ENCODE data around the gene FAM76B.

- TF ChIP-seq RAD21 (CRISPR knock-in tag; IDR thresholded peaks at IDR 0.05) (no peak), CTCF (CRISPR knock-in tag; IDR thresholded peaks at IDR 0.05) (no peak), TCF7L2 (IDR thresholded peaks at IDR 0.05; ENCODE audit: low read depth, low read length) (no peak), ZNF18 (CRISPR knock-in tag; IDR thresholded peaks at IDR 0.05; ENCODE audit: insufficient replicate concordance) (no peak), PREB (CRISPR knock-in tag; IDR thresholded peaks at IDR 0.05) (no peak), ZNF329 (CRISPR knock-in tag; IDR thresholded peaks at IDR 0.05; ENCODE audit: low read depth) (no peak), SMC3 (IDR thresholded peaks at IDR 0.05; ENCODE audit: low read length) (no peak), ZNF274 (CRISPR knock-in tag; IDR thresholded peaks at IDR 0.05) (no peak), POLR2AphosphoS5 (IDR thresholded peaks at IDR 0.05; ENCODE audit: low read depth, low read length) (no peak), MYC (CRISPR knock-in tag; IDR thresholded peaks at IDR 0.05; ENCODE audit: borderline replicate concordance) (no peak), USF2 (IDR thresholded peaks at IDR 0.05; ENCODE audit: low read depth, low read length) (no peak), USF2 (CRISPR knock-in tag; IDR thresholded peaks at IDR 0.05; ENCODE audit: borderline replicate concordance) (no peak), MTA3 (CRISPR knock-in tag; IDR thresholded peaks at IDR 0.05) (no peak), POLR2A (IDR thresholded peaks at IDR 0.05; ENCODE audit: insufficient read depth in 1 of 2, low read depth in 2 of 2, low read length in 2 of 2) (no peak)
Measured at GRCh38 chr11:95760941-95761340, 28.6 kb downstream of the FAM76B start.
